Measurements from ENCODE around the gene CYP8B1.
A peak's percentile ranks its signal among the peaks of the same experiment; 100 is the strongest.

The CYP8B1 gene

DNA sequence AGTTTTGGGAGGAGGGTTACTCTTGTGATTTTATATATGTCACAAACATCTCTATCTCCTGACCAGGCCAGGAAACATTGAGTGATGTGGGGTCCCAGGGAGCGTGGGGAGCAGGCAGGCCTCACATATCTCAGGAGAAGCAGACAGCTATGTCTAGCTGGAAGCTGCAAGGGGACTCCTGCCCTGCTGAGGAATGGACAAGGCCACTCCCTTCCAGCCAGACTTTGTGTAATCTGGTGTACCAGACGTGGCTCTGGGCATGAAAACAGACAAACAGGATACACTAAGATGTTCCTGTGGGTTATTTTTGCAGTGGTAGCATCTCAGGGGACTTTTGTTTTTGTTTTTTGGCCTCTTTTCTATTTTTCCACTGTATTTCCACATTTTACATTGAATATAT is 23.2 kb downstream of the CYP8B1 start:
- DNase-seq (ENCODE audit: low read depth in 2 of 2) = no peak

DNA sequence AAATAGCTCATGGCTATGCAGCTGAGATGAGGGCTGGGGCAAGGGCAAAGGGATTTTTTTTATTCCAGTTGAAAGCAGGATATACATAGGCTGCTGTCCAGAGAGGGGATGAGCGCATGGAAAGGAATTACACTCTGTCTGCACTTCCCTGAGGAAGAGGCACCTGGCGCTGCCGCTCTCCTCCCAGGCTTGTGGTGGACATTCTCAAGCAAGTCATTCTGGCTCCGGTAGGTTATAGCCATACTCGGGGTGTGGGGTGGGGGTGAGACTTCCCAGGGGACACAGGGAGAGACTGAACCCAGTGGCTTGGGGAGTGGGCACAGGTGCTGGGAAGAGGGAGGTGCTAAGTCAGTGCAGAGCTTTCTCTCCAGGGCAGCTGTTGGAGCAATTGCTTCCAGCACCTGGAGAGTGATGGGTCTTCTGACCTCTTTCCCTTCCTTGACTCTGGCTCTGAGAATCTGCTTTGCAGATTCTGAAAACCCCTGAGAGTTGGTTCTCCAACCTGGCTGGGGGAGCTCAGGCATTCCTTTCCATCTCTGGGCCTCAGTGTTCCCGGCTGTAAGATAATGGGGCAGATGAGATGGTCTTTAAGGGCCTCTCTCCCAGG is 24.3 kb downstream of the CYP8B1 start:
- no peak for DNase-seq (ENCODE audit: low read depth in 2 of 2)

DNA sequence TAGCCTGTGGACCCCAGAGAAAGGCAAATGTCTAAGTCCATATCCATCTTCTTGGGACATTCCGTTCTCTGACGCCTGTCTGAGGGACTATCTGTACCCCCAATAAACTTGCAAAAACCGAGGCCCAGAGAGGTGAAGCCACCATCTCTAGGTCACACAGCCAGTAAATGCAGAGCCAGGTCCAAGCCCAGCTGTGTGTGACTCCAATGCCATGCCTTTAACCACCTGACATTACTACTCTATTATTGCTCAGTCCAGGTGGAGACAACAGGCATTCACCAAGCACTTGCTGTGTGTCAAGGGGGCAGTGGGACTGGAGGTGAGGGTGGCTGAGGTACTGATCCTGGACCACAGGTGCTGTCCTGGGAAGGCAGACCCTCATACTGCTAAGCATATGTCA is 25.4 kb downstream of the CYP8B1 start:
- no peak for DNase-seq (ENCODE audit: low read depth in 2 of 2)

DNA sequence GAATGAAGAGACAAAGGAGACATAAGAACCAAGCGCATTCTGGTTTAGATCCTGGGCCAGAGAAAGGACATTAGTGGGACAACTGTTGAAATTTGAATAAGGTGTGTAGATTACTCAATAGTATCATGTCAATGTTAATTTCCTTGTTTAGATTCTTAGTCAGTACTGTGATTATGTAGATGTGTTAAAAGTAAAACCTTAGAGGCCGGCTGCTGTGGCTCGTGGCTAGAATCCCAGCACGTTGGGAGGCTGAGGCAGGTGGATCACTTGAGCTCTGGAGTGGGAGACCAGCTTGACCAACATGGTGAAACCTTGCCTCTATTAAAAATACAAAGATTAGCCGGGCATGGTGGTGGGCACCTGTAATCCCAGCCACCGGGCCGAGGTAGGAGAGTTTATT is 26.7 kb downstream of the CYP8B1 start:
- DNase-seq (ENCODE audit: low read depth in 2 of 2) = no peak

DNA sequence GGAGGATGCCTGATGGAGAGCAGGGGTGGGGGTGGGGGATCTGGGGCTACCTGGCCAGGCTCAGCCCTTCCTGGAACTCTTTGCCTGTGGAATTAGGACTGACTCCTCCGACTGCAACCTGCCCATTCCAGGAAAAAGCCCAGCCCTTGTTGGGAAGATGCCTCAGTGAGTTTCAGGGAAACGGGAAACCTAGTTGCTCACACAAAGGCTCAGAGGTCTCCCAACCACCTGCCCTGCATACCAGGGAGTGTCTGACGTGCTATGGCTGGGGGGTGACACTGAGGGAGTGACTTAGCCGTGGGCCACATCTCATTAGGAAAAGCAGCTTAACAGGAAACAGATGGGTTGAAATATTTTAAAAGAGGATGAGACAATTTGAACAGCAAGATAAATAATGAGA is 27.9 kb downstream of the CYP8B1 start:
- DNase-seq (ENCODE audit: low read depth in 2 of 2) = no peak

DNA sequence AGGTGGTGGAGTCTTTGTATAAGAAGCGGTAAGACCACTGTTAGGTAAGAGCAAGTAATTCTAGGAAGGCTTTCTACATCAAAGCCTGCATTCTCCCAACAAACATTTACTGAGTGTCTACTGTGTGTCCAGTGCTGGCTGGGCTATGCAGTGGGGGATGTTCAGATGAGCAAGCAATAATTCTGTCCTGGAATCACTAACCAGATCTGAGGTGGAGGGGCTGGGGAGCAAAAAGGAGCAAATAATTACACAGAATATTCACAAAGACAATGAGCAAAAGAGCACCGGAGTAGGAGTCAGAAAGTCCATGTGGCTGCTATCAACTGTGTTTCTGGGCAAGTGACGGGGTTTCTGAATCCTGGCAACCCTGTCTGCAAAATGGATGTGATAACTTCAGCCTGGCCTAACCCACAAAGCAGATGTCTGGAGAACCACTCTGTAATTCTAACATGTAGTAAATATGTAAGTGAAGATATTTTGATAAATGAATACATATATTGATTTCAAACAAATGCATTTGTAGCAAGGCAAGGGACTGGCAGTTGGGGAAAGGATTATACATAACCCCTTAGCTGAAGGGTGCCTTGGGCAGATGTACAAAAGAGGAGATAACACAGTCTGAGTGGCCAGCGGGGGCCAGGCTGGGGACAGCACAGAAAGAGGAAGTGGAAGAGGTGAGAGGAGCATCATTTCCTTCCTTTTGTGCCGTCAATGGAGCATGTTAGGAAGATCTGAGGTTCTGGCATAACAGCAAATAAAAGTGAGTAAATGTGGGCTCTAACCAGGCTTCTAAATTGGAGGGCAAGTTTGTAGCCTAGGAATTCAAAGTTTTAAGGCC is 28.8 kb downstream of the CYP8B1 start:
- DNase-seq (ENCODE audit: low read depth in 2 of 2) = no peak

DNA sequence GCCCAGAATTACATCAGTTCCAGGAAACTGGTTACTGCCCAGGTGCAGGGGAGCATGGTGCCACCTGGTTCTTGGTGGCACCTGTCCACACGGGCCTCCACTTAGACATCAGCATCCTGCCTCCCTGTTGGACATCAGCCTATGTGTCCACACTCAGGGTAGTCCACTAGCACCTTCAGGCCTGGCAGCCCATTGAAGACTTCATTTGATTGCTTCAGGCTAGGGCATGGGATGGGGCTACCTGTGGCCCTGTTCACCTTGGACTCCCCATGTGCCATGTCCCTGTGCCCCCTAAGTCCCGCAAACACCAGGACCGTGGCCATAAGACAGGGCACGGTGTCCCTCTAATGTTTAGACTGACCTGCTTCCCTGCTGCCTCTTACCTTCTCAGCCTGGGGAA is 30.9 kb downstream of the CYP8B1 start:
- no peak for DNase-seq (ENCODE audit: low read depth in 2 of 2)

DNA sequence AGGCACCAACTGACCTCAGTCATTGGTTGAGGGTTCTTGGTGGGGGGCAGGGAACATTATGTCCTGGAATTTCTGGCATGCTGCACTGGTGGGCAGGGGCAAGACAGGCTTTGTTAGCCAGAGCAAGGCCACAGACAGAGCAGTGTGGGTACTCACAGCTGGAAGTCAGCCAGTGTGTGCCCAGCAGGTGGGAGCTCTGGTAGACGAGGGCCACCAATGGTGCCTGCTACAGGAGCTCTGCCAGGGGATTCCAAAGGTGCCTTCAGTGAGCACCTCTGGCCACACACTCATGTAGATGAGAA is 31.3 kb downstream of the CYP8B1 start:
- DNase-seq (ENCODE audit: low read depth in 2 of 2) = no peak

DNA sequence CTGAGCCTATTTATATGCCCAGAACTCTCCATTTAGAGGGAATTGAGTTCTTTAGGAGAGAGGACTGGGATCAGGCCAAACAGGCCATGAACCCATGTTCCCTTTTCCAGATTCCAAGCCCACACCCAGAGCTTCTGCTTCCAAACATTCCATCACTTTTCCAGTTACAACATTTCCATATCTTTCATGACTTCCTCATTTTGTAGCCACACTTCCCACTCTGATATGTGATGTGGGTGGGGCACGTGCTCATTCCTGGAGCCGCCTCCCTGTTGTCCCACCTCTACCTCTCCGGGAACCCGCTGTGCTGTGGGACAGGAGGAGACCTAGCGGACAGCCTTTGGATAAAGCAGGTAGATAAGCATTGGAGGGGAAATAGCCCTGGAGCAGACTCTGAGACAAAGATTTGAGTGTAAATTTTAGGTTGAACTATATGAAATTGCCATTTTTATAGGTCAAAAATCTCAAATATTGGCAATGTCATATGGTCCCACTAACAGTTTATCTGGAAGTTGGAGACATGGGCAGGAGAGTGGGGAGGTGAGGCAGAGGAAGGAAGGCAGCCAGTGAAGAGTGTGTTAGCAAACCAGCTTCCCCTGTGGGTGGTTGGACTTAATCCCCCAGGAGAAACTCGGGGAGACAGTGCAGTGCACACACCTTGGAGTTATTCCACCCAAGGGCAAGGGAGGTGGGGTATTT is 31.8 kb downstream of the CYP8B1 start:
- no peak for DNase-seq (ENCODE audit: low read depth in 2 of 2)

DNA sequence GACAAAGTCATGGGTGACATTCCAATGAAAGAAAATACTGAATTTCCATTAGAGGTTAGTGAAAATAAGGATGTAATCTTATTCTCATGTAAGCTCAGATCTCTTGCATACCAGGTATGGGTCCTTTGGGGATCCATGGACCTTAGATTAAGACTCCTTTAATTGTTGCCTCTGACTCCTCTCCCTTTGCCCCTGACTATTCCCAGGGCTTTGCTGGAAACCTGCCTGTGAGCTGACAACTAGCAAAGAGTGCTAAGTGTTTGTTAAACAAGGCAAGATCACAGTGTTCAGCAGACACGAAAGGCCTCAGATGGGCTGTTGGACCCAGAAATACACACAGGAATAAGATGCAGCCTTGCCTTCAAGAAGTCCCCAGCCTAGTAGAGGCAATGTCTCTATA is 34.3 kb downstream of the CYP8B1 start:
- no peak for DNase-seq (ENCODE audit: low read depth in 2 of 2)

DNA sequence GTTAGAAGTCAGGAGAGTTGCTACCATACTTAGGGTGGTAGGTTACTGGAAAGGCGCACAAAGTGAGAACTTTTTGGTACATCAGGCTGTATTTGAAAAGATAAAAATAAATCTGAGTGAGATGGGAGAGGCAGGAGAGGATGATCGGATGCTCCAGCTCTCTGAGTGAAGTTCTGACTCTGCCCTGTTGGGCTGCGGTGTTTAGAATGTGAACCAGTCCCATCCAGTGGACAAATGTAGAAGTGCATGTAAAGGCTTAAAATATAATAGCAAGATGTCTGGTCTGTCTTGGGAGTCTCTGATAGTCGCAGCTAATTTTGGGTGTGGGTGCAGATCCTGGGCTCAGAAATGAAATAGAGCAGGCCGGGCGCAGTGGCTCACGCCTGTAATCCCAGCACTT is 36.1 kb downstream of the CYP8B1 start:
- no peak for DNase-seq (ENCODE audit: low read depth in 2 of 2)

DNA sequence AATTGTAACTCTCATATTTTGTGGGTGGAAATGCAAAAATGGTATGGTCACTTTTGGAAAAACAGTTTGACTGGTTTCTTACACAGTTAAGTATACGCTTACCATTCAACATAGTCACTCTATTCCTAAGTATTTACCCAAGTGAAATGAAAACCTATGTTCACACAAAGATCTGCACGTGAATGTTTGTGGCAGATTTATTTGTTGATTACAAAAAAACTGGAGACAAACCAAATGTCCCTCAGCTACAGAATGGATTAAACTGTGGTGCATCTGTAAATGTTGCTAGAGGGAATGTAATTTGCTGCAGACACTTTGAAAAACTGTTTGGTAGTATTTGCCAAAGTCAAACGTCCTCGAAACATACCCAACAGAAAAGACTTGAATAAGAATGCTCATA is 37.1 kb downstream of the CYP8B1 start:
- DNase-seq (ENCODE audit: low read depth in 2 of 2) = no peak

DNA sequence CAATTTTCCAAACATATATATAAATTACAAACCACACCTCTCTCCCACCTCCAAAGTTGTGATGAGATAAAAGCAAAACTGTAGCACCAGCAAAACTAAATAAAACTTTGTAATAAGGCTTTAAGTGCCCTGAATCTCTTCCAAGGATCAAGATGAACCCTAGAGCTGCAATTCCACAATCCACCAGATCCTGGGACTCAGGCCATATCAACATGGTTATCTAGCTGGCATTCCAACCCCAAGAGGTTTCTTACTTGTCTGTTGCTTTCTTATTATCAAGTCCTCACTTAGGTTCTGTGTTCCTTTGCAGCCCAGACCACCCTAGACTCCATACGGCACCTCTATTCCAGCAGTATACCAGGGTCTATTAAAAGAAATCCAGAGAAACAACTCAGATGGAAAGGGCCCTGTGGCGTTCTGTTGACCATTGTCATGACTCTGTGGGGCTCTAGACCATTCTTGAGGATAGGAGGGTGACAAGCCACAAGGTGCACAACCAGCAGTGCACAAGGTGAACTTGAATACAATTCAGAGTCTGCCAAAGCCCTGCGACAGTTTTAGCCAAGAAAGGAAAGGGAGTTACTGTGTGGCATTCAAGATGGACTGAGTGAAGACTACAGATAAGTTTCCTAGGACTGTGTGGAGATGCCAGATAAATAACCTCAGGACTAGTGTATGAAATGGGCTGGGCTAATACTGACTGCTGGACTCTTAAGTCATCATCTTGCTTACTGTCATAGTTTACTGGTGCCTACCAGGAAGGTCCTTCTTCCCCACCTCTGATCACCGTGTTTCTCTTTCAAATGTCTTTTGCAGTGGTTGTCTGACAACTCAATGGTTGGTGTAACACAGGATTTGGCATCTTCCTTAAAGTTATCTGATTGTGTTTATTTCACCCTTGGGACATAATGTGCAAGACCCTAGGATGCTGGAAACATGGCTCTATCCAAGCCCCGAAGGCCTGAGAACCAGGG is 39.2 kb downstream of the CYP8B1 start:
- no peak for DNase-seq (ENCODE audit: low read depth in 2 of 2)

DNA sequence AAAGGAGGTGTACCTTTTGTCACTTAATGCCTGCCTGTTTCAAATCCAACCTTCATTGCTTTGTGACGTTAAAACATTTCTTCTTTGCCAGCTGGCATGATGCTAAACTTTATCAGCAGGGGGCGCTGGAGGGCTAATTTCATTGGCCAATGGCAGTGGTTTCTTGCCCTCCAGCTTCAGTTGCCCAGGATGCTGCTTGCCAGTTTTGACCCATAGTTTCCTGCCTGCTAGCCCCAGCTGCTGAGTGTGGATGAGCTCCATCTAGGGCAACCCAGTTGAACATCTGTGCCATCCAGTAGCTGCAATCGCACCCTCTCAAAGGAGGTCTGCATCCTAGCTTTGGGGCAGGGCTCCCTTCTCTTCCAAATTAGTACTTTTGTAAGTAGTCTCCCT is 44.4 kb downstream of the CYP8B1 start:
- DNase-seq (ENCODE audit: low read depth in 2 of 2) = peak; percentile 60 to 72

DNA sequence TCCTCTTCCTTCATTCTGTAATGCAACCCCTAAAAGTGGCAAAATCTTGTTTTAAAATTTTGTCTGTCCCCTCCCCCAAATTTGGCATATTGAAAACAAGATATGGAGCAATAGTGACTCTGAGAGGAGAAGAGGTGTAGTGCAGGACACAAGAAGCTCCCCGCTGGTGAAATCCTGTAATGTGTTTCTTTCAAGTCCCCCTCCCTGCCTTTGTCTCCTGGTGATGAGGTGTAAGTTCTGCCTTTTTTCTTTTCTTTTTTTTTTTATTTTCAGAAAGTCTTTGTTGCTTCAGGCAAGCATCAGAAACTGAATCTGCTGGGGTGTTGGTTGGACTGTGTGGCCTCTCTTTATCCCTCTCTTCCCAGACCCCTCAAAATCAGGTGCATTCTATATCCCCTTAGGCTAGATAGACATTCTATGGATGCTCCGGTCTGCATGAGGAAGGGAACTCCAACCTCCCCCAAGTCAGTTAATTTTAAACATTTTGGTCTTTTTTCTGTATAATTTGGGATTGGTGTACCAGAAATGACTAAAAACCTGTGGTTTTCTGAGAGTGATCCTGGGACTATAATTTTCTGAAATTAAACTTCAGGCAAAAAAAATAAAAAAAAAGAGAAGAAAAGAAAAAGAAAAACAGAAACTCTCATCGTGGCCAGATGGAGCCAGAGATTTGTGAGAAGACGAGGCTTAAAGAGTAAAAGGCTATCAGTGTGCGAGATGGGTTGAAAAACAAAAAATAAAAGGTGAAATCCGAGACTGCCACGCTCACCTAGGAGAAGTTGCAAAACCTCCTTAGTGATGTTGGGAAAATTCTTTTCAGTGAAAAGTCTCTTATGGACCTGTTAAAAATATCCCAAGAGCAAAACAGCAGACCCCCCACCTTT is 45.0 kb downstream of the CYP8B1 start:
- DNase-seq (ENCODE audit: low read depth in 2 of 2) = no peak

DNA sequence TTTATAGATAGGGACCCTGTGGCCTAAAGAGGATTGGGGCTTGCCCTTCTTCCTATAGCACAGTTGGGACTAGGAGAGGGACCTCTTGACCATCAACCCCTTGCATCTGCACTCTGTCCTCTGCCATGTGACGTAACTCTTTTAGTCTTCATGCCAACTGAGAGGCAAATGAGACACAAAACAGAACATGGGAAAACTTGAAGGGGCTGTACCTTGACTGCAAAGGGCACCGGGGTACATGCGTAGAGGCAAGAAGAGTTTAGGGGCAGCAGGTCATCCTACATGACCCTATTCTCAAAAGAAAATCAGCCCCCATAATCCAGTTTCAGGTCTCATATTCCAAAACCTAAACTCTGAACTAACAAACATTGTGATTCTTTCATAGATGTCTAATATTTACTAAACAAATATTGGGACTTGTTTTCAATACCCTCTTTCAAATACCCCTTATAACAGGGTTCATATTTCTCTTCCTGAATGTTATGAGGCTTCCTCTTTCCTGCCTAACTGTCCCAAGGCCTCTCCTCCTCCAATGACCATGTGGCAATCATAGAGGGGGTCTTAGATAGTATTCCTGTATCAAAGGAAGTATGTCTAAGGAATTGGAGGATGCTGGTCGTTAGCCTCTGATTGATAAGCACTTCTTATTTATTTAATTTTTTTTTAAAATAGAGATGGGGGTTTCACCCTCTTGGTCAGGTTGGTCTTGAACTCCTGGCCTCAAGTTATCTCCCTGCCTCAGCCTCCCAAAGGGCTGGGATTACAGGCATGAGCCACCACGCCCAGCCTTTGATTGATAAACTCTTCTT is 45.8 kb downstream of the CYP8B1 start:
- DNase-seq (ENCODE audit: low read depth in 2 of 2) = no peak

DNA sequence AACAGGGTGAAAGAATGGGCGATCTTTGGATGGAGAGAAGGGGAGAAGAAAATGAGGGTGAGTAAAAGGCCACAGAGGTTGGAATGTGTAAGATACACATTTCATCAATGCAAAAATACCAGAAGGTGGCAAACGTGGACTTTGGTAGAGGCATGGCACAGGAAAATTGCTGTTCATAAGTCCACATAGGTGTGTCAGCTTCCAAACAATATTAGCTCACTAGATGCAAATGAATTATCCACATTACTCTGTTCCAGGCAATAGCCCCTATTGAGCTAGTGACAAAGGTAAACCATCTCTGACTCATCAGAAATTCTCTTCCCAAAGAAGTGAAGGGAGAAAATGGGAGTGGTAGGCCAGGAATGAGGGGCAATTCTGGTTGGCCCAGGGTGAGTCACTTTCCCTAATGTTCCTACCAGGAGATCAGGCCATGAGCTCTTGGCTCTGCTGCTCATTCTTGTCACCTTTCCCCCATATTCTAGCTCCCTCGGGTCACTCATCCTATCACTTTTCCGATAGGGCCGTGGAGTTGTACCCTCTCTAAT is 46.5 kb downstream of the CYP8B1 start:
- no peak for DNase-seq (ENCODE audit: low read depth in 2 of 2)

DNA sequence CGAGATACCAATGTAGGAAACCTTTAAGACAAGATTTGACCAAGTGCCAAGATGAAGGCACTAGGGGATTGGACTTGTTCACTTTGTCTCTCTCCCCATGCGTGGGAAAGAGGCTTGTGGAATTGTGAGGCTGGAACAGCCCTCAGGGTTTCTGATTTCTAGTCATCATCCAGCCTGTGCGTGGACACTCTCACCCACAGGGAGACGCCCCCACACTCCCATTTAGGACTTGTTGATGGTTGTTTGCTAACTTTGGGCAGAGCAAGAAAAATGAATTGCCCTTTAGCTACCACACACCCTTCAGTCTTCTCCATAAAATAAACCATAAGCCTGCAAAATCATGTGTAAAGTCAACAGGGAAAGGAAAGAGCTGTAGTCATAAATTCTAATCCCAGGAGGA is 48.0 kb downstream of the CYP8B1 start:
- DNase-seq (ENCODE audit: low read depth in 2 of 2) = no peak

DNA sequence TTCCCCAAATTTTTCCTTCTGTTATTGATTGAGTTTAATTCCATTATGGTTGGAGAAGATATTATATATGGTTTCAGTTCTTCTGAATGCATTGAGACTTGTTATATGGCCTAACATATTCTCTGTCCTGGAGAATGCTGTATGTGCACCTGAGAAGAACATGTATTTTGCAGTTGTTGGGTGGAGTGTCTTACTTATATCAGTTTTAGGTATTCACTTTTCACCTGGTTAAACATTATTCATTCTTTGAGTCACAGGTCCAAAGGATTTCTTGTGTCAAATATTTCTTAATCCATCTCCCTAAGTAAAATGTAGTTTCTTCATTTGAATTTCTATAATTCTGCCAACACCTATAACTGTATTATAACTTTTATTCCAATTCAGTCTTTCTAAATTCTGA is 48.7 kb downstream of the CYP8B1 start:
- no peak for DNase-seq (ENCODE audit: low read depth in 2 of 2)

DNA sequence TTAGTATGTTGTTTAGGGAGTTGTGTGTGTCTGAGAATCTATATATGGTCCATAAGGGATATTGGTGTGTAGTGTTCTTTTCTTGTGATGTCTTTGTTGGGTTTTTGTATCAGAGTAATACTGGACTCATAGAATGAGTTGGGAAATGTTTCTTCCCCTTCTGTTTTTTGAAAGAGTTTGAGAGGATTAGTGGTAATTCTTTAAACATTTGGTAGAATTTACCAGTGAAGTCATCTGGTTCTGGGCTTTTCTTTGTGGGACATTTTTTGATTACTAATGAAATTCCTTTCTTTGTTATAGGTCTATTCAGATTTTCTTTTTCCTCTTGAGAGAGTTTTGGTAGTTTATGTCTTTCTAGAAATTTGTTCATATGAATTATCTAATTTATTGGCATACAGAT is 49.5 kb downstream of the CYP8B1 start:
- no peak for DNase-seq (ENCODE audit: low read depth in 2 of 2)
